H1 (cell line): ENCODE results near the gene PCDHGA7. TPM values are rescaled to one million over a fixed set of nuclear protein-coding genes. Genes with fewer than 3 reads are reported as not detected.
"Not testable (repeated sequence)": the region's sequence is repeated elsewhere in the genome, so short reads cannot be mapped to it uniquely, and the experiment has no call there.

Experiments
- CTCF ChIA-PET: fragments of 300-600 bp; sonication (Branson Sonifier 250); formaldehyde crosslinking; loops from one replicate; lab custom pipeline; 2021; ENCODE audit not compliant: partially characterized antibody; lab: Charles Lee
- POLR2A ChIA-PET: fragments of 300-600 bp; sonication (Branson Sonifier 250); formaldehyde crosslinking; loops from one replicate; lab custom pipeline; 2021; ENCODE audit warnings: inconsistent platforms; ENCODE audit not compliant: partially characterized antibody; lab: Charles Lee
- DNase-seq, 2 experiments: peaks; one replicate each; pipeline versions ENCODE4 v3.0.0 to v3.0.0-alpha.2; 2010 to 2022; ENCODE audit warnings: low spot score in 2 of 2, low read depth in 1 of 2, mixed read lengths in 1 of 2
- FAIRE-seq: peaks from 2 replicates; lab custom pipeline; 2011; peaks lifted over from hg19 to GRCh38; lab: Jason Lieb, UNC
- H2AFZ ChIP-seq: 2 replicates; pipeline ENCODE4 v1.8.1; 2012; ENCODE audit warnings: low read length, inconsistent platforms
- H2AK5ac ChIP-seq: 2 replicates; pipeline ENCODE4 v1.6.1; 2013; ENCODE audit warnings: low read depth, low read length
- H2BK120ac ChIP-seq: replicated peaks from 2 replicates; pipeline ENCODE3; 2013; ENCODE audit warnings: low read depth, low read length, inconsistent platforms
- H2BK12ac ChIP-seq: 2 replicates; pipeline ENCODE4 v1.6.1; 2013; ENCODE audit warnings: low read depth, low read length
- H2BK15ac ChIP-seq: 2 replicates; pipeline ENCODE4 v1.6.1; 2013; ENCODE audit warnings: low read length
- H2BK20ac ChIP-seq: 2 replicates; pipeline ENCODE4 v1.6.1; 2013; ENCODE audit warnings: low read length
- H2BK5ac ChIP-seq: 2 replicates; pipeline ENCODE4 v1.6.1; 2013; ENCODE audit warnings: low read depth, low read length
- H3K14ac ChIP-seq: 2 replicates; pipeline ENCODE4 v1.6.1; 2013; ENCODE audit warnings: inconsistent platforms; ENCODE audit not compliant: insufficient read length
- H3K18ac ChIP-seq: 2 replicates; pipeline ENCODE4 v1.6.1; 2013; ENCODE audit warnings: low read length; ENCODE audit errors: extremely low read depth
- H3K23ac ChIP-seq: 2 replicates; pipeline ENCODE4 v1.6.1; 2013; ENCODE audit warnings: inconsistent platforms; ENCODE audit not compliant: insufficient read length
- H3K23me2 ChIP-seq: 2 replicates; pipeline ENCODE4 v1.6.1; 2013; ENCODE audit warnings: low read depth, low read length
- H3K27ac ChIP-seq: 2 replicates; pipeline ENCODE4 v1.6.1; 2011; ENCODE audit warnings: low read depth, low read length, inconsistent platforms
- H3K27me3 ChIP-seq, 4 experiments: replicated peaks in 1 of 4; 1 replicate in 1 of 4; 2 replicates in 3 of 4; pipeline versions ENCODE4 v1.6.1 to v1.8.1; 2011 to 2013; ENCODE audit warnings: low read length in 3 of 4, mild to moderate bottlenecking in 3 of 4, inconsistent platforms in 2 of 4, mixed read lengths in 2 of 4, moderate library complexity in 1 of 4; ENCODE audit not compliant: control insufficient read depth in 3 of 4, insufficient read depth in 3 of 4; ENCODE audit errors: extremely low read depth in 1 of 4
- H3K36me3 ChIP-seq, 4 experiments: 2 replicates each; pipeline versions ENCODE4 v1.6.1 to v1.8.1; 2011 to 2013; ENCODE audit warnings: mild to moderate bottlenecking in 4 of 4, low read length in 3 of 4, moderate library complexity in 2 of 4, control low read depth in 1 of 4, inconsistent platforms in 1 of 4; ENCODE audit not compliant: insufficient read depth in 4 of 4, control insufficient read depth in 2 of 4
- H3K4ac ChIP-seq: replicated peaks from 2 replicates; pipeline ENCODE3; 2013; ENCODE audit warnings: low read length, low read depth, mixed read lengths, inconsistent platforms; ENCODE audit not compliant: insufficient read length
- H3K4me1 ChIP-seq, 4 experiments: replicated peaks in 1 of 4; 1 replicate in 1 of 4; 2 replicates in 3 of 4; pipeline versions ENCODE4 v1.6.1 to v1.8.1; 2011 to 2013; ENCODE audit warnings: low read length in 3 of 4, inconsistent platforms in 2 of 4, mixed read lengths in 1 of 4; ENCODE audit not compliant: insufficient read depth in 4 of 4, control insufficient read depth in 3 of 4
- H3K4me2 ChIP-seq, 2 experiments: 2 replicates each; pipeline versions ENCODE4 v1.6.1 to v1.8.1; 2011 to 2013; ENCODE audit warnings: low read depth in 2 of 2, low read length in 2 of 2, control low read depth in 1 of 2, inconsistent platforms in 1 of 2, mild to moderate bottlenecking in 1 of 2; ENCODE audit not compliant: insufficient read depth in 1 of 2
- H3K4me3 ChIP-seq, 4 experiments: fragments of 200-600, 300-600 bp in 1 of 4; sonication (generic), shearing (Covaris generic), sonication (Bioruptor Twin) in 1 of 4; 2 replicates each; pipeline versions ENCODE4 v1.5.1 to v1.8.1; 2011 to 2016; ENCODE audit warnings: low read length in 4 of 4, low read depth in 3 of 4, control low read depth in 2 of 4, inconsistent platforms in 2 of 4, mild to moderate bottlenecking in 2 of 4, mixed read lengths in 1 of 4, moderate library complexity in 1 of 4; ENCODE audit not compliant: insufficient read depth in 2 of 4; ENCODE audit errors: extremely low read depth in 1 of 4
- H3K56ac ChIP-seq: replicated peaks from 2 replicates; pipeline ENCODE3; 2013; ENCODE audit warnings: low read depth, mild to moderate bottlenecking, mixed read lengths, low read length, inconsistent platforms; ENCODE audit not compliant: insufficient read length
- H3K79me1 ChIP-seq: 2 replicates; pipeline ENCODE4 v1.6.1; 2013; ENCODE audit warnings: low read depth, low read length, control low read depth
- H3K79me2 ChIP-seq, 2 experiments: 2 replicates each; pipeline versions ENCODE4 v1.6.1 to v1.8.1; 2012 to 2013; ENCODE audit warnings: low read length in 2 of 2, mild to moderate bottlenecking in 2 of 2, inconsistent platforms in 1 of 2; ENCODE audit not compliant: insufficient read depth in 2 of 2, control insufficient read depth in 1 of 2
- H3K9ac ChIP-seq, 4 experiments: replicated peaks in 1 of 4; 1 replicate in 1 of 4; 2 replicates in 3 of 4; pipeline versions ENCODE4 v1.6.1 to v1.8.1; 2011 to 2013; ENCODE audit warnings: low read depth in 3 of 4, low read length in 3 of 4, control low read depth in 2 of 4, mild to moderate bottlenecking in 2 of 4, moderate library complexity in 2 of 4, inconsistent platforms in 1 of 4; ENCODE audit errors: extremely low read depth in 1 of 4
- H3K9me3 ChIP-seq, 2 experiments: 2 replicates each; pipeline versions ENCODE4 v1.6.1 to v1.8.1; 2012 to 2013; ENCODE audit warnings: mild to moderate bottlenecking in 2 of 2, moderate library complexity in 2 of 2, control low read depth in 1 of 2, inconsistent platforms in 1 of 2, low read depth in 1 of 2, low read length in 1 of 2, mixed read lengths in 1 of 2; ENCODE audit not compliant: insufficient read depth in 2 of 2
- H4K20me1 ChIP-seq, 2 experiments: replicated peaks in 1 of 2; 2 replicates each; pipeline versions ENCODE3 to v1.8.1; 2011 to 2013; ENCODE audit warnings: inconsistent platforms in 2 of 2, low read length in 2 of 2, mild to moderate bottlenecking in 1 of 2; ENCODE audit not compliant: insufficient read depth in 2 of 2, control insufficient read depth in 1 of 2
- H4K5ac ChIP-seq: 2 replicates; pipeline ENCODE4 v1.6.1; 2013; ENCODE audit warnings: low read length, low read depth, mixed read lengths, inconsistent platforms; ENCODE audit not compliant: insufficient read length
- H4K8ac ChIP-seq: 2 replicates; pipeline ENCODE4 v1.8.0; 2013; ENCODE audit warnings: mild to moderate bottlenecking, moderate library complexity, low read length, inconsistent platforms; ENCODE audit not compliant: insufficient read depth; ENCODE audit errors: extremely low read depth
- H4K91ac ChIP-seq: replicated peaks from 2 replicates; pipeline ENCODE3; 2013; ENCODE audit warnings: low read length, mixed read lengths, inconsistent platforms; ENCODE audit not compliant: insufficient read length
- WGBS, 2 experiments: shearing (Covaris generic) in 1 of 2; methylation state at CpG; one replicate each; pipeline versions ENCODE4 v1.1.6 to v1.1.7; 2013 to 2015; ENCODE audit warnings: low lambda C conversion rate in 2 of 2, mixed read lengths in 2 of 2, inconsistent platforms in 1 of 2, low coverage in 1 of 2, missing lambda C conversion rate in 1 of 2; ENCODE audit not compliant: insufficient replicate concordance in 2 of 2, insufficient coverage in 1 of 2, insufficient read length in 1 of 2; ENCODE audit errors: extremely low coverage in 1 of 2, missing lambda C conversion rate in 1 of 2; 5-methylcytosine and 5-hydroxymethylcytosine counted together
- polyA plus RNA-seq, 7 experiments: library from polyadenylated mRNA; depleted of rRNA in 3 of 7; stranded (reverse) in 5 of 7; unstranded in 2 of 7; fragments of >200 nt in 5 of 7; fragments of 200-250 nt in 2 of 7; gene quantifications; 1 replicate in 5 of 7; 2 replicates in 1 of 7; 4 replicates in 1 of 7; pipeline versions ENCODE4 v1.2.1 to v1.2.3, GENCODE V29; 2011 to 2013; ENCODE audit warnings: missing spikeins in 2 of 7, mixed read lengths in 2 of 7
- total RNA-seq: library from RNA; stranded (reverse); fragmentation: NEBNext Ultra II Directional; extraction: Animal tissue kit (Norgen Biotek cat#: 25700); gene quantifications from 2 replicates; pipeline ENCODE4 v1.2.1, GENCODE V29; 2021

The PCDHGA7 gene
- total and polyA plus RNA-seq, 2 of the 8 experiments (the other 6 are each of a cell fraction or from before 2014, with no cell fraction given), result 0.39 to 1.1 TPM

- H2BK15ac ChIP-seq, result not testable (repeated sequence)
These were observed 49.8 kb downstream of the PCDHGA7 start for GRCh38 chr5:141432308-141432707.

DNA sequence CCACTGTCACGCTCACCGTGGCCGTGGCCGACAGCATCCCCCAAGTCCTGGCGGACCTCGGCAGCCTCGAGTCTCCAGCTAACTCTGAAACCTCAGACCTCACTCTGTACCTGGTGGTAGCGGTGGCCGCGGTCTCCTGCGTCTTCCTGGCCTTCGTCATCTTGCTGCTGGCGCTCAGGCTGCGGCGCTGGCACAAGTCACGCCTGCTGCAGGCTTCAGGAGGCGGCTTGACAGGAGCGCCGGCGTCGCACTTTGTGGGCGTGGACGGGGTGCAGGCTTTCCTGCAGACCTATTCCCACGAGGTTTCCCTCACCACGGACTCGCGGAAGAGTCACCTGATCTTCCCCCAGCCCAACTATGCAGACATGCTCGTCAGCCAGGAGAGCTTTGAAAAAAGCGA is 50.2 kb downstream of the PCDHGA7 start:
- H4K5ac ChIP-seq, H4K8ac ChIP-seq, H3K23ac ChIP-seq, H3K27me3 ChIP-seq, FAIRE-seq, H3K4me2 ChIP-seq, H2BK5ac ChIP-seq, H3K4me1 ChIP-seq, H2BK12ac ChIP-seq, H3K27ac ChIP-seq, H3K56ac ChIP-seq, H2AK5ac ChIP-seq, H2AFZ ChIP-seq, POLR2A ChIA-PET, H3K4ac ChIP-seq, H4K20me1 ChIP-seq, H3K18ac ChIP-seq, H2BK15ac ChIP-seq, H3K14ac ChIP-seq, H2BK20ac ChIP-seq, H3K4me3 ChIP-seq, DNase-seq, H3K79me2 ChIP-seq, H3K79me1 ChIP-seq, H3K23me2 ChIP-seq, H4K91ac ChIP-seq, H3K9ac ChIP-seq, H2BK120ac ChIP-seq: not testable (repeated sequence)
- Histone ChIP-seq H3K9me3 (peaks cover 24 to 36% of the 10 kb centered on the region in 2 experiments), H3K36me3 (peaks cover 0 to 10% (median 0%) of the 10 kb centered on the region in 4 experiments; a peak in 3 of 8 replicates)
- CTCF ChIA-PET, result interaction anchor here (1.4 to 7.0 kb wide), 3 partner anchors 13 to 131 kb away, joined by 4 to 67 read pairs (median 16); partner anchors contain the start of genes PCDHGA10, PCDHGA11 and PCDHGB7
- WGBS, 2 experiments, result 91% methylated on average over 19 of the region's 29 CpGs; no CpG with 5 or more reads in 1 of the 2 experiments

More at GRCh38 chr5:141432308-141432707, 49.8 kb downstream of the PCDHGA7 start:
- H3K14ac ChIP-seq, H4K91ac ChIP-seq, H4K8ac ChIP-seq, H2BK12ac ChIP-seq, H2AFZ ChIP-seq, H3K79me1 ChIP-seq, H3K4me3 ChIP-seq, H2BK5ac ChIP-seq, H3K4me2 ChIP-seq, POLR2A ChIA-PET, H3K56ac ChIP-seq, H3K79me2 ChIP-seq, H4K20me1 ChIP-seq, H2BK120ac ChIP-seq, DNase-seq, H3K4ac ChIP-seq, FAIRE-seq, H3K9ac ChIP-seq, H3K23ac ChIP-seq, H2BK20ac ChIP-seq, H3K23me2 ChIP-seq, H3K18ac ChIP-seq, H4K5ac ChIP-seq, H3K4me1 ChIP-seq, H3K27ac ChIP-seq, H3K27me3 ChIP-seq, H2AK5ac ChIP-seq: not testable (repeated sequence)
- CTCF ChIA-PET, result interaction anchor here (1.1 to 7.0 kb wide), 6 partner anchors 13 to 132 kb away, joined by 3 to 67 read pairs (median 10); partner anchors contain the start of genes PCDHGA10, PCDHGA11, PCDHGB6 and PCDHGB7
- H3K9me3 ChIP-seq, result peaks cover 28 to 40% of the 10 kb centered on the region in 2 experiments
- WGBS, 2 experiments, result 88% methylated on average over 25 of the region's 38 CpGs; no CpG with 5 or more reads in 1 of the 2 experiments
- peaks cover 0 to 14% (median under 1%) of the 10 kb centered on the region in 4 experiments; a peak in 3 of 8 replicates for H3K36me3 ChIP-seq
